ENCODE results near the gene PKN2.

The PKN2 gene

DNA sequence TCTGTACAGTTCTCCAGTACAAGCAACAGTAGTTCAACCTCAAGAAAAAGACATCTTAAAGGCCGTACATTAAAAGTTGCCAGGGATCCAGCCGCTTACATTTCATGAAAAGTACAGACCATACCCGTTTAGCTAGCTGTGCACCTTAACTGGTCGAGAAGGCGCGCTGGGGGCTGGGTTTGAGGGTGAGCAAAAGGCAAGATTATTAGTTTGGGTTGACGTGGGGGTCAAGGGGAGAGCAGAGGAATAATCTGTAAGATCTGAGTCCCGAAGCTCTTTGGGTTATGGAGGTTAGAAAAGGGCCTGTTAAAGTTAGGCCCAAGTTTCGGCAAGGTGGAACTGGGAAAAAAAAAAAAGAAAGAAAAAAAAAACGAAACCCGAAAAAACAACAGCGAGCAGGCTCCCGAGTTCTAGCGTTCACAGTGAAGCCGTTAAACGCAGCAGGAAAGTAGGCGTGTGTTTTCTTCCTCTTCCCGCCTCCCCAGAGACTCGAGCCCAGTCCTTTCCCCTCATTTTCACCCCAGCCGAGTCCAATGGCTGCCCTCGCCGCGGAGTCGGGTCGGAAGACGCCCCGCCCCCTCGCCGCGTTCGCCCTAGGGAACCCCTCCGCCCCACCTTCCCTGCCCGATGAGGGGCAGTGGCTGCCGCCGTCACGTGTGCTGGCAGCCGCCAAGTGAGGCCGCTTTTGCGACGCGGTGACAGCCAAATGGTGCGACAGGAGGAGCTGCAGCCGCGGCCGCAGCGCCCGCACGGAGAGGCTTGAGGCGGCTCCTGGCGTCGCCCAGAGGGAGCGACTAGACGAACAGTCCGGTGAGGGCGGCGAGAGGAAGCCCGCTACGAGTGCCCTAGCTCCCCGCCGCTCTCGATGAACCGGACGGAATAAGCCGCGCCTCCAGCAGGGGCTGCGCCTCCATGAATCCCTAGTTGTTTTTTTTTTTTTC lies at the start of gene PKN2:
PKN2 (plus strand) TSS at position 733 of the 941 bp plus-strand sequence. CDS start 308 bp downstream, outside the sequence.
- Mint-ChIP-seq H3K27me3 (ENCODE audit: low read depth) (peaks cover 13% of the 10 kb centered on the region), H3K4me3 (peak within 1 kb of the TSS; percentile 88), H3K9me3 (no peaks in the 10 kb centered on the region), H3K36me3 (ENCODE audit: low read depth) (no peaks in the 10 kb centered on the region), H3K4me1 (ENCODE audit: low read depth) (peaks cover 15% of the 10 kb centered on the region), H3K27ac (peak within 1 kb of the TSS; percentile 89)

DNA sequence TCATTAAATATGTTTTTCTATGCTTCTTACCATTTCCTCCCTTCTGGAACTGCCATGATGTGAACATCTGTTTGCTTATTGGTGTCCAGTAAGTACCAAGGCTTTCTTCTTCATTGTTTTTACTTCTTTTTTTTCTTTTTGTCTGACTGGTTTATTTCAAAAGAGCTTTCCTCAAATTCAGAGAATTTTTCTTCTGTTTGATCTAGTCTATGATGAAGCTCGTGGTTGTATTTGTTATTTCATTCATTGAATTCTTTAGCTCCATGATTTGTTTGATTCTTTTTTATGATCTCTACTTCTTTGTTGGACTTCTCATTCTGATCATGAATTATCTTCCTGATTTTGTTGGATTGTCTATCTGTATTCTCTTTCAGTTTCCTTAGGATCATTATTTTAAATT lies 49.5 kb upstream of the PKN2 start:
- no peak overlapping the region for H3K27ac Mint-ChIP-seq
- H3K9me3 Mint-ChIP-seq = peaks cover 22% of the 10 kb centered on the region
- no peaks in the 10 kb centered on the region for H3K4me1 Mint-ChIP-seq (ENCODE audit: low read depth)
- H3K27me3 Mint-ChIP-seq (ENCODE audit: low read depth) = peaks cover 4% of the 10 kb centered on the region
- H3K36me3 Mint-ChIP-seq (ENCODE audit: low read depth) = no peaks in the 10 kb centered on the region
- H3K4me3 Mint-ChIP-seq = no peak overlapping the region

DNA sequence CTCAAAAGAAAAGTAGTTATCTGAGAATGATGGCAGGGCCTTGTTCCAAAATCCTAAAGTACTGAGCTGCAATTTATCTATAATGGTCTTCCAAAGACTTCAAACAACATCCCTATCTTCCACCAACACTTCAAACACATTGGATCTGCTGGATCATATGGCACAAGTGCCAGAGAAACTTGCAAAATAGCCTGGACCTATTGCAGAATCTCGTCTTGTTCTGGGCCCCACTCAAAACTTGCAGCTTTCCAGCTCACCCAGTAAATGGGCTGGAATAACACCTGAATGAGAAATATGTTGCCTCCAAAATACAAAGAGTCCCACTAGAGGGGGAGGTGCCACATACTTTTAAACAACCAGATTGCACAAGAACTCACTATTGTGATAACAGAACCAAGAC lies 44.0 kb upstream of the PKN2 start:
- Mint-ChIP-seq H3K4me1 (ENCODE audit: low read depth) (no peaks in the 10 kb centered on the region), H3K27ac (no peak overlapping the region), H3K4me3 (no peak overlapping the region), H3K36me3 (ENCODE audit: low read depth) (no peaks in the 10 kb centered on the region), H3K9me3 (peaks cover 8% of the 10 kb centered on the region), H3K27me3 (ENCODE audit: low read depth) (peaks cover 7% of the 10 kb centered on the region)

DNA sequence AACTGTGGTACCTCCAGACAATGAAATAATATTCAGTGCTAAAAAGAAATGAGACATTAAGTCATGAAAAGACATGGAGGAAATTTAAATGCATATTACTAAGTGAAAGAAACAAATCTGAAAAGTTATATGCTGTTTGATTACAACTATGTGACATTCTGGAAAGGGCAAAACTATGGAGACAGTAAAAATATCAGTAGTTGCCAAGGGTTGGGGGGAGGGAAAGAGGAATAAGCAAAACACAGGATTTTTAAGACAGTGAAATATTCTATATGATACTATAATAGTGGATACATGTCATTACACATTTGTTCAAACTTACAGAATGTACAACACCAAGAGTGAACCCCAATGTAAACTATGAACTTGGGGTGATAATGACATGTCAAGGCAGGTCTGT lies 38.2 kb upstream of the PKN2 start:
- H3K27me3 Mint-ChIP-seq (ENCODE audit: low read depth) = peaks cover 16% of the 10 kb centered on the region
- H3K9me3 Mint-ChIP-seq = no peaks in the 10 kb centered on the region
- H3K4me3 Mint-ChIP-seq = no peak overlapping the region
- no peak overlapping the region for H3K27ac Mint-ChIP-seq
- peaks cover 2% of the 10 kb centered on the region for H3K4me1 Mint-ChIP-seq (ENCODE audit: low read depth)
- H3K36me3 Mint-ChIP-seq (ENCODE audit: low read depth) = no peaks in the 10 kb centered on the region

DNA sequence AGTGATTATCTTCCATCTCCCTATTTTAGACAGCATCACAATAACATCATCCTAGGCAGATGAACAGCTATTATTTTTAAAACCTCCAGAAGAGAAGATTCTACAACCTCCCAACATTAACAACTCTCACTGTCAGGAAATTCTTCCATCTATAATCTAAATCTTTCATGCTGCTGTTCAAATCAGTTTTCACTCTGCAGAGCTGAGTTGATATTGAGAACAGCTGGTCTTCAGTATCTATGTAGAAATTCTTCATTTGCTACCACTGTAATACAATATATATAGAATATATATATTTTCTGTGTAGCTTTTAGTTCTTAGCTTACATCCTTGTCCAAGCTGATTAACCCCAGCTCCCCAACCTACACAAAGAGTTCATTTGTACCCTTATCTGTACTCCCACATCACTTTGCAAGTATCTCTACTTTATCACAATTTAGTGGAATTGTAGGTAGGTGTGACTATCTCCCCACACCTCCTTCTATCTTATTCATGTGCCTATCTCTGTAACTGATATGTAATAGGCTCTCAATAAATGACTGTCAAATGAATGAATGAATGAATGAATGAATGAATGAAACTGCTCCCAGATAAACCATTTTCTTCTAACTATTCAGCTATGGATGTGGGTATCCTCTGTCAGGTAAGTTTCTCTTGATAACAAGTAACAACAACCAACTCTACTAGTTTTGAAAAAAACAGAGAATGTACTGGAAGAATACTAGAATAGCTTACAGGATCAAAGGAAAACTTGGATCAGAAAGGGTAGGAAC lies 37.4 kb upstream of the PKN2 start:
- H3K27me3 Mint-ChIP-seq (ENCODE audit: low read depth) = peaks cover 12% of the 10 kb centered on the region
- H3K4me3 Mint-ChIP-seq = no peak overlapping the region
- no peaks in the 10 kb centered on the region for H3K9me3 Mint-ChIP-seq
- no peak overlapping the region for H3K27ac Mint-ChIP-seq
- H3K36me3 Mint-ChIP-seq (ENCODE audit: low read depth) = no peaks in the 10 kb centered on the region
- peaks cover 2% of the 10 kb centered on the region for H3K4me1 Mint-ChIP-seq (ENCODE audit: low read depth)

DNA sequence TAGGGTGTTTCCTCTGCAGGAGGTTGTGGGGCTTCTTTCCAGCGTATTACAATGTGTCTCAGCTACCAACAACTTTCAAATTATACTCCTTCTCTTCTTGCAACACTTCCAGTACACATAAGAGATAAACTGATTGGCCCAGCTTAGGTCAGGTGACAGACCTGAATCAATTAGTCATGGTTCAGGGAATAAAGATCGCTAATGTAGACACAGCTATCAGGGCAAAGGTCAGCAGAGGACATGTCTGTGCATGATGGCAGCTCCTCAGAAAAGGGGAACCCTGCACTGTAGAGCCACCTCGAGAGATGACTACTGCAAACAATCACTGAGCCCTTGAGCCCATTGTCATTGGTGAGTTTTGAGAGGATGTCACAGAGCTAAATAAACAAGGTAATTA lies 36.8 kb upstream of the PKN2 start:
- H3K27ac Mint-ChIP-seq = no peak overlapping the region
- no peaks in the 10 kb centered on the region for H3K9me3 Mint-ChIP-seq
- no peaks in the 10 kb centered on the region for H3K36me3 Mint-ChIP-seq (ENCODE audit: low read depth)

DNA sequence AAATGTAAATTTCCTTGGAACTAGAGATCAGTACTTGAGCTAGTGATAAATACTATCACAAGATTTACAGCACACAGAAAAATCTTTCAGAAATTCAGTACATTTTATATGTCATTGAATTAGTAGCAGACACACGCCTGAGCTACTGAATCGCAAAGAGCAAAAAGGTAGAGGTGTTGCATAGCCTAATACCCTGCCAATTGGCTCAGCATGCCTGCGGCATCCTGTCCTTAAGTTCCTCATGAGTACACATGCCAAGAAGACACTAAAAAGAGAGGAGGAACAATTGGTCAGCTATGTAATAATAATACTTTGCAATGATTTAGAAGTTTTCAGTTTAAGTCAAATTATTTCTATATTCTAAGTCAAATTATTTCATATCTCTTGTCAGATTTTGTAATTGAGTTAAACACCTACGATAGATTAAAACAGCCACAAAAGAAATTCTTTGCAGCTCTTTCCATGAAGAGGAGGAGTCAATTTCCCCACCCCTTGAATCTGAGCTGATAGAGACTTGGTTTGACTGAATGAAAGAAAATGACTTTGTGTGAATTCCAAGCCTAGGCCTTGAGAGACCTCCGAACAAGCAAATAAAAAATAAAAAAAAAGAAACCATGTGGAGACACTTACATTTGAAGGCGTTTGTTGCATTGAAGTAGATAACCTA lies 36.2 kb upstream of the PKN2 start:
- Mint-ChIP-seq H3K4me1 (ENCODE audit: low read depth) (peaks cover 2% of the 10 kb centered on the region), H3K4me3 (no peak overlapping the region), H3K27me3 (ENCODE audit: low read depth) (peaks cover 12% of the 10 kb centered on the region), H3K27ac (no peak overlapping the region), H3K9me3 (no peaks in the 10 kb centered on the region), H3K36me3 (ENCODE audit: low read depth) (no peaks in the 10 kb centered on the region)

More for the DNA sequence above, 36.8 kb upstream of the PKN2 start:
- no peak overlapping the region for H3K4me3 Mint-ChIP-seq
- H3K27me3 Mint-ChIP-seq (ENCODE audit: low read depth) = peaks cover 12% of the 10 kb centered on the region
- peaks cover 2% of the 10 kb centered on the region for H3K4me1 Mint-ChIP-seq (ENCODE audit: low read depth)

DNA sequence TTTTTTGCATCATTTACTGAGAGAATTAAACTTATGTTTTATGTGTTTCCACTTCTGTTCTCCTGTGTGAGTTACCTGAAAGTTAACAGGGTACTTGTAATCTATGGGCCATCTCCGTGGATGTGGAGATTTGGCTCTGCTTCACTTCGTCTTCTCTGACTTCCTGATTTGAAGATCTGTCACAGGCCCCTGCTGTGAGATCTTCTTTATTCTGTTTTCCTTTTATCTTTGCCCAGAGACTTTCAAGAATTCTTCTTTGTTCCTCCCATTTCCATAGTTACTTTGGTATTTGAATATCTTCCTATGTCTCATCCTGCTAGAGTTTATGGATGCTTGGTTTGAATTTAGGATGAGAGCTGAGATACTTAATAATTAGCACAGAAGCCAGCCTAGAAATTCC lies 35.4 kb upstream of the PKN2 start:
- Mint-ChIP-seq H3K4me3 (no peak overlapping the region), H3K36me3 (ENCODE audit: low read depth) (no peaks in the 10 kb centered on the region), H3K27me3 (ENCODE audit: low read depth) (peaks cover 12% of the 10 kb centered on the region), H3K27ac (no peak overlapping the region), H3K9me3 (no peaks in the 10 kb centered on the region), H3K4me1 (ENCODE audit: low read depth) (peaks cover 2% of the 10 kb centered on the region)

DNA sequence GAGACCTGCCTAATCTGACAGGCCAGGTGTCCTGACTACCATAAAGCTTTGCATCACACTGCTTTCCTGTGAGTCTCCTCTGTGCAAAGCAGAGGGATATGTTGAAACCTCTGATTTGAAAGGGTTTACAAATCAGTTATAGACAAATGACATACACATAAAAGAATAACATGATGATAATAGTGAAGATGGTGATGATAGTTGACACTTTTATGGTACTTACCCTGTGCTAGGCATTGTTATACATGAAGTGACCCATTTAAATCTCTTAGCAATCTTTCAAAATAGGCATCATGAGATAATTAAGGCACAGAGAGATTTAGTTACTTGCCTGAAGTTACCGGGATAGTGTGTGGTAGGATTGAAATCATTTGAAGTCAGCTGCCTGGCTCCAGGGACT lies 34.1 kb upstream of the PKN2 start:
- Mint-ChIP-seq H3K36me3 (ENCODE audit: low read depth) (no peaks in the 10 kb centered on the region), H3K27me3 (ENCODE audit: low read depth) (peaks cover 11% of the 10 kb centered on the region), H3K9me3 (no peaks in the 10 kb centered on the region), H3K27ac (no peak overlapping the region), H3K4me1 (ENCODE audit: low read depth) (peaks cover 2% of the 10 kb centered on the region), H3K4me3 (no peak overlapping the region)

DNA sequence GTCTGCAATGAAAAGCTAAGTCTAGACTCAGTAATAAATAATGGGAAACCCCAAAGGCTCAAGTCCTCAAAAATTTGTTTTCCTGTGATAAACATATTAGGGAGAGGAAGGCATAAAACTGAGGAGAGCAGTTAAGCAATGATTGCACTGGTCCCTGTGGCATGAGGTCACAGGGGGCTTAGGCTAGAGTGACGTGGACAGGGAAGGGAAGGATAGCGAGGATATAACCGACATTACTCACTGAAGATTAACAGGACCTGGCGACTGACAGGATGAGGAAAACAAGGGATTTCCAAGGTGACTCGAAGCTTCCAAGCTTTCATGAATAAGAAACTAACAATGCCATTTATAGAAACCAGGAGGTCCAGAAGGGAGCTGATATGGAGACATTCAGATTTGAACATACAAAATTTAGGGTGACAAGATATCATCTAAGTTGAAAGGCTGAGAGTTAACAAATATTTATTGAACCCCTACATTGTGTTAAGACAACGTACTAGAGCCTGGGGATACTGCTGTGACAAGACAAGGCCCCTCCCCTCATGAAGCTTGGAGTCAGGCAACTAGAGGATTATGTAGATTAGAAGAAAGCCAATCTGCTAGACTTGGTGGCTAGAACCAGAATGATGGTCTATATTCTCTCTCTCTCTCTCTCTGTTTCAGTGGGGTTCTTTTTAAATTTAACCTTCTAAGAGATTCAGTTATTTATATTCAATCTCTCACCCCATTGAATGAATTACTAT lies 33.2 kb upstream of the PKN2 start:
- Mint-ChIP-seq H3K27me3 (ENCODE audit: low read depth) (peaks cover 8% of the 10 kb centered on the region), H3K9me3 (no peaks in the 10 kb centered on the region), H3K27ac (no peak overlapping the region), H3K4me1 (ENCODE audit: low read depth) (peaks cover 2% of the 10 kb centered on the region), H3K4me3 (no peak overlapping the region), H3K36me3 (ENCODE audit: low read depth) (no peaks in the 10 kb centered on the region)

DNA sequence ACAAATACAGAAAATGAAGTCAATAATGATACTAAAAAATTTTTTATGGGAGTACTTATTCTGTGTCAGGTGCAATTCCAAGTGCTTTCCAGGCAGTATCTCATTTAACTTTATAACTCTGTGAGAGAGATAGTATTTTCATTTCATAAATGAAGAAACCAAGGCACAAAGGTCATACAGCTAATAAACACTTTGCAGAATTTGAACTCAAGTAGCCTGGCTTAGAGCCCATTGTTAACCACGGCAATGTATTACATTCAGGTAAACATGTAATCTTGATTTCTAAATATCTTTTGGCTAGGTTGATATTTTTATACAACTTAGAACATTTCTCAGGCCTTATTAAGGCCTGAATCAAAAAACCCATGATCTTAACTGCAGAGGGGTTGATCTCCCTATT lies 28.9 kb upstream of the PKN2 start:
- no peak overlapping the region for H3K27ac Mint-ChIP-seq
- H3K36me3 Mint-ChIP-seq (ENCODE audit: low read depth) = no peaks in the 10 kb centered on the region
- H3K9me3 Mint-ChIP-seq = no peaks in the 10 kb centered on the region
- H3K4me3 Mint-ChIP-seq = no peak overlapping the region
- H3K27me3 Mint-ChIP-seq (ENCODE audit: low read depth) = peaks cover 7% of the 10 kb centered on the region
- peaks cover 2% of the 10 kb centered on the region for H3K4me1 Mint-ChIP-seq (ENCODE audit: low read depth)

DNA sequence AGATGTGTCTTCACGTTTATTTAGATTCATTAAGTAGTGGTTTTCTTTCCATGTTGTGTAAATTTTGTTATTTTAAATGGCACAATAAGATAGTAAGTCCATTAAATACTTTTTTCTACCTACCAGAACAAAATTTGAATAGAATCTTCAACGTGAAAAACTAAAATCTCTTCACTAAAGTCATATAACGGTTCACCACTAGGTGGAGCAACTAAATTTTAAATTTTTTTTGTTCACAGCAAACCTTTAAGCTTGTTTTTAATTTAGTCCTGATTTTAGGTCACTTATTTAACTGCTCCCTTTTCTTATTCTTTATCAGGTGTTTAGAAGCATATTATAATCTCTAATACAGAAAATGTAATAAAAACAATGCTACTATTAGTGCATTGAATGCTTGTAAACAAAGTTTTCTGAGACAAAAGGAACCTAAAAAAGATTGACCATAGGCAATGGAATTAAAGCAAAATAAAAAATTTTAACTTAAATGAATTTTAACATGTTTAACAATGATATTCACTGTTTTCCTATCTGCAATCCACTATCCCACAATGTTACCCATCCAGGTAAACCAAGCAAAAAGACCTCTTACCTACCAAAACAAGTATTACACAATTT lies 28.3 kb upstream of the PKN2 start:
- H3K4me3 Mint-ChIP-seq = no peak overlapping the region
- H3K4me1 Mint-ChIP-seq (ENCODE audit: low read depth) = peaks cover 7% of the 10 kb centered on the region
- no peaks in the 10 kb centered on the region for H3K36me3 Mint-ChIP-seq (ENCODE audit: low read depth)
- H3K27ac Mint-ChIP-seq = no peak overlapping the region
- H3K27me3 Mint-ChIP-seq (ENCODE audit: low read depth) = peaks cover under 1% of the 10 kb centered on the region
- H3K9me3 Mint-ChIP-seq = no peaks in the 10 kb centered on the region

DNA sequence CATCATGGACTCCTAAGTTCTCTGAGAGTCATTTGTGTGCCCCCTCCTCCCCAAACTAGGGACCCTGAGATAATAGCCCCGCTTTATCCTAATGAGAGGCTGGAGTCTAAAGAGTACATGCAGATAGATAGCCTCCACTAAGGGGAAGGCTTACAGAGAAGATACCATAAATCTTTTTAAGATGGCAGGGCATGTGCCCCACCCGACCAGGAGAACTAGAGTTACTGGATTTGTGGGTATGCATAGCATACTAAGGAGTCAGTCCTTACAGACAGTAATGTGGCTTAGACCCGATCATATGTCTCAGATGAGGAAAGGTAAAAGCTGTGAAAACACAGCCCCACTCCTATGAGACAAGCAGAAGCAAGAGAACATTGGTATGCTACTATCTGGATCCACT lies 25.7 kb upstream of the PKN2 start:
- peaks cover 20% of the 10 kb centered on the region for H3K4me1 Mint-ChIP-seq (ENCODE audit: low read depth)
- no peak overlapping the region for H3K27ac Mint-ChIP-seq
- H3K9me3 Mint-ChIP-seq = no peaks in the 10 kb centered on the region
- H3K4me3 Mint-ChIP-seq = no peak overlapping the region
- H3K27me3 Mint-ChIP-seq (ENCODE audit: low read depth) = no peaks in the 10 kb centered on the region
- no peaks in the 10 kb centered on the region for H3K36me3 Mint-ChIP-seq (ENCODE audit: low read depth)

DNA sequence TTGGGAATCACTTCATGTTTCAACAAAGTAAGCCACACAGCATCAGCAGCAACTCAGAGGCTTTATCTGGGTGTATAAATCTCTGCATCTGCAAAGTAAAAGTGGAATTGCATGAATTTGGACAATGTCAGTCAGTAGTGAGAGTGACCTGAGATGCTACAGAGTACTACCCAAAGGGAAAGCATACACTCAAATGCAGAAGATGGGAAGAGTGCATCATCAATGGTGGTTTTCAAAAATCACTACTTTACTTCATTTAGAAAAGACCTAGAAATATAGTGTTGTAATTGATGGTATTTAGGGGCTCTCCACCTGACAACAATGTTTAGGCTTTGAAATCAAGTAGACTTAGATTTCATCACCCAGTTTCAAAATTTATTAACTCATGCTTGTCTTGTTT lies 24.5 kb upstream of the PKN2 start:
- no peaks in the 10 kb centered on the region for H3K36me3 Mint-ChIP-seq (ENCODE audit: low read depth)
- no peaks in the 10 kb centered on the region for H3K27me3 Mint-ChIP-seq (ENCODE audit: low read depth)
- H3K9me3 Mint-ChIP-seq = no peaks in the 10 kb centered on the region
- no peak overlapping the region for H3K27ac Mint-ChIP-seq
- H3K4me3 Mint-ChIP-seq = no peak overlapping the region
- peaks cover 20% of the 10 kb centered on the region for H3K4me1 Mint-ChIP-seq (ENCODE audit: low read depth)

Data from T-helper 1 cell treated with Interleukin-12 subunit alpha and Interleukin-12 subunit beta and Interleukin-4 antibody, amounts not matched to agents 30 μg/mL and 1 μg/mL, for 36 hours (primary cell).